GM10266 (cell line): ENCODE results near the gene GPALPP1.
"Not testable (repeated sequence)": the region's sequence is repeated elsewhere in the genome, so short reads cannot be mapped to it uniquely, and the experiment has no call there.

Experiments used
- DNase-seq: peaks from one replicate; pipeline ENCODE4 v3.0.0; 2012; ENCODE audit errors: extremely low spot score
- TF ChIP-seq, protein P1 (sequence below): IDR thresholded peaks from 2 replicates; pipeline ENCODE4 v1.5.1; 2012; ENCODE audit warnings: mild to moderate bottlenecking, low read depth; ENCODE audit not compliant: control insufficient read depth, insufficient read depth; ENCODE audit errors: missing control alignments

GPALPP1 gene

GRCh38 chr13:45007823-45008222 is 18.5 kb downstream of the GPALPP1 start:
- DNase-seq, result no peak
- TF ChIP-seq, protein P1, sequence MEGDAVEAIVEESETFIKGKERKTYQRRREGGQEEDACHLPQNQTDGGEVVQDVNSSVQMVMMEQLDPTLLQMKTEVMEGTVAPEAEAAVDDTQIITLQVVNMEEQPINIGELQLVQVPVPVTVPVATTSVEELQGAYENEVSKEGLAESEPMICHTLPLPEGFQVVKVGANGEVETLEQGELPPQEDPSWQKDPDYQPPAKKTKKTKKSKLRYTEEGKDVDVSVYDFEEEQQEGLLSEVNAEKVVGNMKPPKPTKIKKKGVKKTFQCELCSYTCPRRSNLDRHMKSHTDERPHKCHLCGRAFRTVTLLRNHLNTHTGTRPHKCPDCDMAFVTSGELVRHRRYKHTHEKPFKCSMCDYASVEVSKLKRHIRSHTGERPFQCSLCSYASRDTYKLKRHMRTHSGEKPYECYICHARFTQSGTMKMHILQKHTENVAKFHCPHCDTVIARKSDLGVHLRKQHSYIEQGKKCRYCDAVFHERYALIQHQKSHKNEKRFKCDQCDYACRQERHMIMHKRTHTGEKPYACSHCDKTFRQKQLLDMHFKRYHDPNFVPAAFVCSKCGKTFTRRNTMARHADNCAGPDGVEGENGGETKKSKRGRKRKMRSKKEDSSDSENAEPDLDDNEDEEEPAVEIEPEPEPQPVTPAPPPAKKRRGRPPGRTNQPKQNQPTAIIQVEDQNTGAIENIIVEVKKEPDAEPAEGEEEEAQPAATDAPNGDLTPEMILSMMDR, result no peak

DNA sequence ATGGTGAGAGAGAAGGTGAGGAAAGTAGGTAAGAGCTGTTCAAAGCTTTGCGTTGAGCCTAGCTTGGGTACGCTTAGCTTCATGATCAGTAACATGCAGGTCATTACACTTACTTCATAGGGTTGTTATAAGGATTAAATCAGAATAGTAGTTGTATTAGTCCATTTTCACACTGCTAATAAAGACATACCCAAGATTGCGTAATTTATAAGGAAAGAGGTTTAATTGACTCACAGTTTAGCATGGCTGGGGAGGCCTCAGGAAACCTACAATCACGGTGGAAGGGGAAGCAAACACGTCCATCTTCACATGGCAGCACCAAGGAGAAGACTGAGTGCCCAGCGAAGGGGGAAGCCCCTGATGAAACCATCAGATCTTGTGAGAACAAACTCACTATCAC is 21.9 kb downstream of the GPALPP1 start:
- DNase-seq, result no peak
- TF ChIP-seq, protein P1, result no peak

GRCh38 chr13:45015300-45015699 is 26.0 kb downstream of the GPALPP1 start:
- TF ChIP-seq, protein P1, result no peak
- no peak for DNase-seq

DNA sequence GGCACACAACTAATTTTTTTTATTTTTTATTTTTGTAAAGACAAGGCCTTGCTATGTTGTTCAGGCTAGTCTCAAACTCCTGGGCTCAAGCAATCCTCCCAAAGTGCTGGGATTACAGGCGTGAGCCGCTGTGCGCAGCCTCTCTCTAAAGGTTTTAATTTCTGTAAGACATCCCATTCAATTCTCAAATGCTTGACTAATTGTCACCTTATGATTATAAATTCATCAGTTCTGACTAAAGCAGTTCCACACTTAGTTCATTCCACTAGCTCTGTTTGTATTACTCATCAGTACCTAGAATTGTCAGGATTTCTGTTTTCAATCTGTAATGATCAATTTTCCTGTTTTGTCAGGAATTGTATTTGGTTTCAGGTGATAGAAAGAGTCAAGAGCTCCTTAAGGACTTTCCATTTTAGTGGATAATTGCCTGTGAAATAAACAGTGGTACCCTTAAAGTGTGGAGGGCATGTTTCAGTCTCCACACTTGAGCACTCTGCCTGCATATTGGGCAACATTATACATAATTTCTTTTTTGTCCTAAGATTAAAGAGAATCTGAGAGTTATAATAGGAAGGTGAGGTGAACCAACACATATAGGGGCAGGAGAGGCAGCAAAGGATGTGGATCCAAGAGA is 27.6 kb downstream of the GPALPP1 start:
- TF ChIP-seq, protein P1, result no peak
- DNase-seq, result no peak

GRCh38 chr13:45019981-45020380 is 30.6 kb downstream of the GPALPP1 start:
- DNase-seq, result not testable (repeated sequence)

DNA sequence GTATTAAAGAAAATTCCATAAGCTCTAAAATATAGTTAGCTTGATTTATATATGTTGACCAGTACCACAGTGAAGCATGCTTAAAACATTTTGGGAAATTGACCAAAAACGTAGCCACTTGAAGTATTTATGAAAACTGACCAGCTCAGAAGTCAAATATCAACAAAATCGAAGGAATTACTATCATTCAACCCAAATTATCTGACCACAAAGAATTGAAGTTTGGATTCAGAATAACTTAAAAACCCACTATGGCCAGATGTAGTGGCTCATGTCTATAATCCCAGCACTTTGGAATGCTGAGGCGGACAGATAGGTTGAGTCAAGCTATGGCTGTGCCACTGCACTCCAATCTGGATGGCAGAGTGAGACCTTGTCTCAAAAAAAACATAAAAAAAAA is 31.9 kb downstream of the GPALPP1 start:
- DNase-seq, result no peak
- TF ChIP-seq, protein P1, result no peak

DNA sequence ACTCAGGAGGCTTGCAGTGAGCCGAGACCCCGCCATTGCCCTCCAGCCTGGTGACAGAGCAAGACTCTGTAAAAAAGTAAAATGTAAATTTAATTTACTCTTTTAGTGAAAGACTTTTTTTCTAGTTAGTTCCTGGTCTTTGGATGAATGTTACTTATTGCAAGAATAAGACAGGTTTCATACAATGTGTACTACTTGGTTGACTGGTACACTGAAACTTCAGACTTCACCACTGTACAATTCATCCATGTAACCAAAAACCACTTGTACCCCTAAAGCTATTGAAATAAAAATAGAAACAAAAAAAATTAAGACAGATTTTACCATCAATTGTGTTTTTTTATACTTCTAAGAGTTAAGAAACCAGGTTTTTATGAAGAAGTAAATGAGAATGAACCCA is 35.5 kb downstream of the GPALPP1 start:
- TF ChIP-seq, protein P1, result no peak
- DNase-seq, result no peak

- DNase-seq, result no peak
- TF ChIP-seq, protein P1, result no peak
Observed at GRCh38 chr13:45034342-45034741, 45.0 kb downstream of the GPALPP1 start.
